Medulla oblongata (tissue), 1 donor: ENCODE measurements around the gene RNF167.
A peak's percentile ranks its signal among the peaks of the same experiment; 100 is the strongest.

Source experiments
- DNase-seq: peaks from one replicate; pipeline ENCODE4 v3.0.0-alpha.2; 2015; ENCODE audit errors: extremely low spot score

Gene RNF167

GRCh38 chr17:4978726-4979125 lies 38.7 kb downstream of the RNF167 start:
- DNase-seq: peak; percentile 52

GRCh38 chr17:4980644-4981216 lies 40.7 kb downstream of the RNF167 start:
- peak; percentile 50 for DNase-seq

- DNase-seq: no peak
Observed at GRCh38 chr17:4982305-4982704, 42.2 kb downstream of the RNF167 start.

- no peak for DNase-seq
Observed at GRCh38 chr17:4986403-4986802, 46.3 kb downstream of the RNF167 start.

- DNase-seq: peak; percentile 89
Observed at GRCh38 chr17:4986951-4987766, 47.1 kb downstream of the RNF167 start, which contains the start of gene CAMTA2. Gene CAMTA2 (minus strand): TSS chr17:4987675. CDS start chr17:4986222, 1,453 bp downstream.

- DNase-seq: peak; percentile 30
Observed at GRCh38 chr17:4987767-4988567, 47.9 kb downstream of the RNF167 start.

GRCh38 chr17:4994081-4994595 lies 54.1 kb downstream of the RNF167 start:
- DNase-seq: no peak
